ENCODE data around the gene UGT1A5.
"Not testable (repeated sequence)": the region's sequence is repeated elsewhere in the genome, so short reads cannot be mapped to it uniquely, and the experiment has no call there.

UGT1A5 gene

GRCh38 chr2:233728723-233729301 lies 16.1 kb downstream of the UGT1A5 start, which contains the start of gene UGT1A3:
Gene UGT1A3, plus strand, starts transcription at chr2:233729042. Its CDS starts 85 bp downstream, at chr2:233729127.
- no peak for DNase-seq (ENCODE audit: low spot score)
- TF ChIP-seq CTCF (IDR thresholded peaks at IDR 0.05; ENCODE audit: extremely low read depth, missing control alignments), result no peak

GRCh38 chr2:233736868-233737653 lies 24.4 kb downstream of the UGT1A5 start:
- DNase-seq (ENCODE audit: low spot score), result not testable (repeated sequence)

- TF ChIP-seq CTCF (IDR thresholded peaks at IDR 0.05; ENCODE audit: extremely low read depth, missing control alignments), result no peak
These were observed 28.2 kb downstream of the UGT1A5 start for GRCh38 chr2:233740870-233741269.

GRCh38 chr2:233743464-233744259 lies 31.0 kb downstream of the UGT1A5 start:
- no peak for DNase-seq (ENCODE audit: low spot score)
- TF ChIP-seq CTCF (IDR thresholded peaks at IDR 0.05; ENCODE audit: extremely low read depth, missing control alignments), result no peak

More at GRCh38 chr2:233740870-233741269, 28.2 kb downstream of the UGT1A5 start:
- no peak for DNase-seq (ENCODE audit: low spot score)

GRCh38 chr2:233745073-233745755 lies 32.5 kb downstream of the UGT1A5 start:
- no peak for DNase-seq (ENCODE audit: low spot score)
- TF ChIP-seq CTCF (IDR thresholded peaks at IDR 0.05; ENCODE audit: extremely low read depth, missing control alignments), result no peak

GRCh38 chr2:233745838-233746237 lies 33.1 kb downstream of the UGT1A5 start:
- not testable (repeated sequence) for DNase-seq (ENCODE audit: low spot score)

- TF ChIP-seq CTCF (IDR thresholded peaks at IDR 0.05; ENCODE audit: extremely low read depth, missing control alignments), result no peak
- DNase-seq (ENCODE audit: low spot score), result no peak
These were observed 34.0 kb downstream of the UGT1A5 start for GRCh38 chr2:233746475-233747282.

Data from GM20000 (cell line).